Heart left ventricle (tissue), 13 donors: ENCODE results near the gene MACO1.
A peak's percentile ranks its signal among the peaks of the same experiment; 100 is the strongest.

ENCODE experiments used
- CTCF ChIP-seq, 12 donors: fragments of 200-600 bp; sonication (generic) in 4 of 12; IDR thresholded peaks; one replicate each; pipeline versions ENCODE4 v1.5.0 to v1.8.0; 2018 to 2022; ENCODE audit warnings: antibody characterized with exemption in 12 of 12, mild to moderate bottlenecking in 5 of 12
- POLR2A ChIP-seq, 2 donors: fragments of 450-650 bp; IDR thresholded peaks; one replicate each; pipeline ENCODE4 v1.6.1; 2017; ENCODE audit warnings: antibody characterized with exemption in 2 of 2, mild to moderate bottlenecking in 2 of 2, moderate library complexity in 2 of 2
- donor health status: ischemic (EF 13 %, LVEDD 7.1; RV severe dilation, severe dysfunction).
- donor health status: DM: no; HTN: yes; CAD: no.
- donor health status: DM: no; HTN: no; CAD: no.
- donor health status: ischemic (EF 25% LVEDD 6.9; RV normal size, moderate dysfunction).
- donor health status: ischemic (EF 25% LVEDD 5.7; RV mildly dilated, moderate dysfunction).
- donor health status: ischemic (EF 35%, LVEDD 5.7; RV mildly dilated, moderate dysfunction).
- donor health status: nonischemic (EF 11% LVEDD 7.7; RV severe dilation, severe dysfunction).
- donor health status: DM: yes; HTN: yes; CAD: no.
- donor health status: PGD.
- donor health status: ischemic (EF 29% LVEDD 5.4; RV normal size, mild dysfunction).
- donor health status: nonischemic (EF 23%, LVEDD 6.1; RV moderate dilation, normal function).

- peak; percentile 73 to 88 (median 84) for TF ChIP-seq CTCF (IDR thresholded peaks at IDR 0.05)
- no peak for TF ChIP-seq POLR2A (IDR thresholded peaks at IDR 0.05)
Observed at GRCh38 chr1:25520446-25521061, 89.9 kb downstream of the MACO1 start.
